Caco-2 (cell line): ENCODE measurements around the gene MUC5B. TPM values are rescaled to one million over a fixed set of nuclear protein-coding genes. Genes with fewer than 3 reads are reported as not detected.

Source experiments
- BruUV-seq: library from RNA; stranded (reverse); fragments of 400-500 nt; replicated peaks from 2 replicates; lab custom pipeline; 2021; lab: Mats Ljungman, UMichigan
- CTCF ChIA-PET: fragments of 300-600 bp; sonication (Branson Sonifier 250); formaldehyde crosslinking; loops from one replicate; lab custom pipeline; 2022; ENCODE audit warnings: antibody characterized with exemption; lab: Charles Lee
- POLR2A ChIA-PET: fragments of 300-600 bp; sonication (Branson Sonifier 250); formaldehyde crosslinking; loops from one replicate; lab custom pipeline; 2022; ENCODE audit warnings: antibody characterized with exemption; lab: Charles Lee
- DNase-seq, 2 experiments: peaks; one replicate each; pipeline versions ENCODE4 v3.0.0 to v3.0.0-alpha.2; 2020 to 2022
- H3K27me3 ChIP-seq: replicated peaks from 2 replicates; pipeline ENCODE4 v1.6.0; 2011; ENCODE audit warnings: low read length; ENCODE audit not compliant: control insufficient read depth, insufficient read depth
- H3K36me3 ChIP-seq: 2 replicates; pipeline ENCODE4 v1.5.1; 2011; ENCODE audit warnings: low read length; ENCODE audit not compliant: control insufficient read depth, insufficient read depth
- H3K4me1 ChIP-seq: fragments of 250-450 bp; sonication (Bioruptor Pico); 2 replicates; pipeline ENCODE4 v1.5.1; 2020; ENCODE audit warnings: mild to moderate bottlenecking
- H3K4me3 ChIP-seq: 2 replicates; pipeline ENCODE4 v1.5.1; 2011; ENCODE audit warnings: low read depth, mild to moderate bottlenecking, control low read depth, low read length
- H3K9me3 ChIP-seq: fragments of 250-450 bp; sonication (Bioruptor Pico); 2 replicates; pipeline ENCODE4 v1.5.1; 2020; ENCODE audit warnings: mild to moderate bottlenecking, moderate library complexity
- H3K27ac Mint-ChIP-seq: one replicate; pipeline ENCODE4 v1.8.0; 2022; ENCODE audit warnings: mixed read lengths; ENCODE audit not compliant: unreplicated experiment
- H3K27me3 Mint-ChIP-seq: one replicate; pipeline ENCODE4 v1.8.0; 2022; ENCODE audit warnings: mixed read lengths; ENCODE audit not compliant: insufficient read depth, unreplicated experiment
- H3K36me3 Mint-ChIP-seq: one replicate; pipeline ENCODE4 v1.8.0; 2022; ENCODE audit warnings: mild to moderate bottlenecking, mixed read lengths; ENCODE audit not compliant: insufficient read depth, unreplicated experiment
- H3K4me1 Mint-ChIP-seq: one replicate; pipeline ENCODE4 v1.8.0; 2022; ENCODE audit warnings: low read depth, mixed read lengths; ENCODE audit not compliant: unreplicated experiment
- H3K4me3 Mint-ChIP-seq: one replicate; pipeline ENCODE4 v1.8.0; 2022; ENCODE audit warnings: mild to moderate bottlenecking, moderate library complexity, mixed read lengths; ENCODE audit not compliant: unreplicated experiment
- H3K9me3 Mint-ChIP-seq: one replicate; pipeline ENCODE4 v1.8.0; 2022; ENCODE audit warnings: mixed read lengths; ENCODE audit not compliant: unreplicated experiment
- CTCF ChIP-seq, 2 experiments: fragments of 200-600 bp in 1 of 2; IDR thresholded peaks; 1 replicate in 1 of 2; 2 replicates in 1 of 2; pipeline versions ENCODE4 v1.5.1 to v1.8.0; 2011 to 2022; ENCODE audit warnings: antibody characterized with exemption in 1 of 2, control low read depth in 1 of 2, inconsistent platforms in 1 of 2, low read depth in 1 of 2, low read length in 1 of 2, mild to moderate bottlenecking in 1 of 2, moderate library complexity in 1 of 2; ENCODE audit not compliant: insufficient read depth in 1 of 2, severe bottlenecking in 1 of 2, unreplicated experiment in 1 of 2
- intact Hi-C: fragments of 100-400 bp; cut with micrococcal nuclease; formaldehyde crosslinking; loops from one replicate; pipeline ENCODE4 v1.10.0; 2022; ENCODE audit not compliant: unreplicated experiment
- total RNA-seq: library from RNA; stranded (reverse); gene quantifications from 2 replicates; pipeline ENCODE4 v1.2.3, GENCODE V29; 2022

The MUC5B gene
- total RNA-seq, 1 experiment from 2014 or later, result not detected

GRCh38 chr11:1292018-1292643, 69.3 kb downstream of the MUC5B start:
- Histone ChIP-seq H3K27me3 (no peaks in the 10 kb centered on the region), H3K4me1 (no peaks in the 10 kb centered on the region), H3K9me3 (no peaks in the 10 kb centered on the region), H3K4me3 (no peak overlapping the region), H3K36me3 (peaks cover 10% of the 10 kb centered on the region)
- no peak for DNase-seq
- Mint-ChIP-seq H3K4me1 (no peaks in the 10 kb centered on the region), H3K4me3 (no peak overlapping the region), H3K27me3 (no peaks in the 10 kb centered on the region), H3K27ac (no peak overlapping the region), H3K36me3 (peaks cover 54% of the 10 kb centered on the region), H3K9me3 (no peaks in the 10 kb centered on the region)
- no TSS peak for BruUV-seq
- intact Hi-C loops, result no loop called here
- POLR2A ChIA-PET, result no interaction called here
- CTCF ChIA-PET, result interaction anchor here (0.6 kb wide), 1 partner anchor 15 kb away, joined by 3 read pairs; no protein-coding TSS in a partner anchor
- TF ChIP-seq CTCF (IDR thresholded peaks at IDR 0.05; ENCODE audit: insufficient read depth in 1 of 2, low read depth in 1 of 2, low read length in 1 of 2, severe bottlenecking in 1 of 2, unreplicated experiment in 1 of 2), result no peak

- no peak for TF ChIP-seq CTCF (IDR thresholded peaks at IDR 0.05; ENCODE audit: insufficient read depth in 1 of 2, low read depth in 1 of 2, low read length in 1 of 2, severe bottlenecking in 1 of 2, unreplicated experiment in 1 of 2)
- peak in 1 of 2 experiments; percentile 29 for DNase-seq
- Histone ChIP-seq H3K27me3 (no peaks in the 10 kb centered on the region), H3K9me3 (no peaks in the 10 kb centered on the region), H3K36me3 (peaks cover 10% of the 10 kb centered on the region), H3K4me1 (0 out of 2 replicates have a peak, but pooled peaks cover 7% of the 10 kb centered on the region), H3K4me3 (no peak overlapping the region)
- CTCF ChIA-PET, result no interaction called here
- intact Hi-C loops, result no loop called here
- POLR2A ChIA-PET, result no interaction called here
- Mint-ChIP-seq H3K27ac (no peak overlapping the region), H3K36me3 (peaks cover 54% of the 10 kb centered on the region), H3K4me3 (no peak overlapping the region), H3K27me3 (no peaks in the 10 kb centered on the region), H3K4me1 (no peaks in the 10 kb centered on the region), H3K9me3 (no peaks in the 10 kb centered on the region)
- no TSS peak for BruUV-seq
These were observed 70.1 kb downstream of the MUC5B start for GRCh38 chr11:1292644-1293618.

- H3K4me1 Mint-ChIP-seq, result no peaks in the 10 kb centered on the region
- POLR2A ChIA-PET, result no interaction called here
- TF ChIP-seq CTCF (IDR thresholded peaks at IDR 0.05; ENCODE audit: insufficient read depth in 1 of 2, low read depth in 1 of 2, low read length in 1 of 2, severe bottlenecking in 1 of 2, unreplicated experiment in 1 of 2), result peak in 1 of 2 experiments; percentile 40
- peak in 1 of 2 experiments; percentile 28 for DNase-seq
- peaks cover 51% of the 10 kb centered on the region for H3K36me3 Mint-ChIP-seq
- CTCF ChIA-PET, result no interaction called here
- intact Hi-C loops, result no loop called here
- H3K9me3 Mint-ChIP-seq, result no peaks in the 10 kb centered on the region
- no peak overlapping the region for H3K4me3 Mint-ChIP-seq
- H3K27ac Mint-ChIP-seq, result no peak overlapping the region
- no peaks in the 10 kb centered on the region for H3K27me3 Mint-ChIP-seq
- H3K27me3 ChIP-seq, result no peaks in the 10 kb centered on the region
- peaks cover 6% of the 10 kb centered on the region for H3K36me3 ChIP-seq
- no peaks in the 10 kb centered on the region for H3K9me3 ChIP-seq
- 0 out of 2 replicates have a peak, but pooled peaks cover 10% of the 10 kb centered on the region for H3K4me1 ChIP-seq
- no peak overlapping the region for H3K4me3 ChIP-seq
- no TSS peak for BruUV-seq
These were observed 70.8 kb downstream of the MUC5B start for GRCh38 chr11:1293619-1294015.
